KMS-11 (cell line): ENCODE measurements around the gene LAMA2.

Experiments used
- H2AFZ ChIP-seq: fragments of 200-600 bp; sonication (generic); 2 replicates; pipeline ENCODE4 v1.6.1; 2016; ENCODE audit warnings: antibody characterized with exemption, mixed run types, low read depth
- H3K27ac ChIP-seq: fragments of 200-600 bp; sonication (generic); 2 replicates; pipeline ENCODE4 v1.6.1; 2016; ENCODE audit warnings: mild to moderate bottlenecking, mixed run types
- H3K27me3 ChIP-seq: fragments of 200-600 bp; sonication (generic); 2 replicates; pipeline ENCODE4 v1.6.1; 2017; ENCODE audit warnings: mild to moderate bottlenecking, low read depth, mixed run types, moderate library complexity; ENCODE audit not compliant: insufficient read depth
- H3K36me3 ChIP-seq: fragments of 200-600 bp; sonication (generic); 2 replicates; pipeline ENCODE4 v1.6.1; 2017; ENCODE audit warnings: mild to moderate bottlenecking, mixed run types; ENCODE audit not compliant: insufficient read depth
- H3K4me1 ChIP-seq: fragments of 200-600 bp; sonication (generic); 2 replicates; pipeline ENCODE4 v1.6.1; 2016; ENCODE audit warnings: mild to moderate bottlenecking, low read depth, mixed run types; ENCODE audit not compliant: poor library complexity, severe bottlenecking
- H3K4me2 ChIP-seq: fragments of 200-600 bp; sonication (generic); 2 replicates; pipeline ENCODE4 v1.7.0; 2016; ENCODE audit warnings: mild to moderate bottlenecking, mixed run types
- H3K4me3 ChIP-seq: fragments of 200-600 bp; sonication (generic); IDR thresholded peaks from 2 replicates; pipeline ENCODE4 v1.6.1; 2017; ENCODE audit warnings: low read depth, low read length, mixed read lengths; ENCODE audit not compliant: insufficient read depth
- H3K79me2 ChIP-seq: fragments of 200-600 bp; sonication (generic); 2 replicates; pipeline ENCODE4 v1.6.1; 2016; ENCODE audit warnings: low read depth, mixed run types; ENCODE audit not compliant: insufficient read depth
- H3K9ac ChIP-seq: fragments of 200-600 bp; sonication (generic); 2 replicates; pipeline ENCODE4 v1.6.1; 2016; ENCODE audit warnings: mild to moderate bottlenecking, mixed run types
- H4K20me1 ChIP-seq: fragments of 200-600 bp; sonication (generic); 2 replicates; pipeline ENCODE4 v1.6.1; 2016; ENCODE audit warnings: mild to moderate bottlenecking, mixed run types; ENCODE audit not compliant: insufficient read depth
- TF ChIP-seq, protein P1 (sequence below): fragments of 200-600 bp; sonication (generic); conservative IDR thresholded peaks from 2 replicates; pipeline ENCODE4 v1.6.1; 2017; ENCODE audit warnings: low read depth, mild to moderate bottlenecking, antibody characterized with exemption, low read length, moderate library complexity, mixed read lengths

LAMA2 gene

DNA sequence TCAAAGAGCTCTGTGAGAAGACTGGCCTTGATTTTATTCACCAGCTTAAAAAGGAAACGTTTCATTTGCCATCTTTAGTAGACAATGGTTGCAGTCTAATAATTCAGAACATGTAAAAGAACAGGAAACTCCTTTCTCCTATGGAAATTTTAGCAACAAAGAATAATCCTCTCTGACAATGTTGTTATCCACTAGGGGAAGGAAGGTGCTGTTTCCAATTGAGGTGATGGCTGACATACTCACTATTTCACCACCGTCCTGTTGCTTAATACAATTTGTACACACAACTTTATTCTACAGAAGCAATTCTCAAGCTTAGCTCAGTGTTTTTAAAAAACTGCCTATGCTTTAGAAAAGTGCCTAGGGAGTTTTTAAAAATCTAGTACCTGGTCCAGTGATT is 634.4 kb downstream of the LAMA2 start:
- Histone ChIP-seq H3K4me3 (no peak overlapping the region), H3K4me2 (no peak overlapping the region), H3K27ac (no peak overlapping the region), H3K27me3 (no peaks in the 10 kb centered on the region), H3K4me1 (peaks cover 27% of the 10 kb centered on the region), H2AFZ (no peak overlapping the region), H3K9ac (no peak overlapping the region), H3K36me3 (no peaks in the 10 kb centered on the region), H3K79me2 (no peaks in the 10 kb centered on the region), H4K20me1 (no peaks in the 10 kb centered on the region)
- TF ChIP-seq, protein P1, sequence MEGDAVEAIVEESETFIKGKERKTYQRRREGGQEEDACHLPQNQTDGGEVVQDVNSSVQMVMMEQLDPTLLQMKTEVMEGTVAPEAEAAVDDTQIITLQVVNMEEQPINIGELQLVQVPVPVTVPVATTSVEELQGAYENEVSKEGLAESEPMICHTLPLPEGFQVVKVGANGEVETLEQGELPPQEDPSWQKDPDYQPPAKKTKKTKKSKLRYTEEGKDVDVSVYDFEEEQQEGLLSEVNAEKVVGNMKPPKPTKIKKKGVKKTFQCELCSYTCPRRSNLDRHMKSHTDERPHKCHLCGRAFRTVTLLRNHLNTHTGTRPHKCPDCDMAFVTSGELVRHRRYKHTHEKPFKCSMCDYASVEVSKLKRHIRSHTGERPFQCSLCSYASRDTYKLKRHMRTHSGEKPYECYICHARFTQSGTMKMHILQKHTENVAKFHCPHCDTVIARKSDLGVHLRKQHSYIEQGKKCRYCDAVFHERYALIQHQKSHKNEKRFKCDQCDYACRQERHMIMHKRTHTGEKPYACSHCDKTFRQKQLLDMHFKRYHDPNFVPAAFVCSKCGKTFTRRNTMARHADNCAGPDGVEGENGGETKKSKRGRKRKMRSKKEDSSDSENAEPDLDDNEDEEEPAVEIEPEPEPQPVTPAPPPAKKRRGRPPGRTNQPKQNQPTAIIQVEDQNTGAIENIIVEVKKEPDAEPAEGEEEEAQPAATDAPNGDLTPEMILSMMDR, result no peak

DNA sequence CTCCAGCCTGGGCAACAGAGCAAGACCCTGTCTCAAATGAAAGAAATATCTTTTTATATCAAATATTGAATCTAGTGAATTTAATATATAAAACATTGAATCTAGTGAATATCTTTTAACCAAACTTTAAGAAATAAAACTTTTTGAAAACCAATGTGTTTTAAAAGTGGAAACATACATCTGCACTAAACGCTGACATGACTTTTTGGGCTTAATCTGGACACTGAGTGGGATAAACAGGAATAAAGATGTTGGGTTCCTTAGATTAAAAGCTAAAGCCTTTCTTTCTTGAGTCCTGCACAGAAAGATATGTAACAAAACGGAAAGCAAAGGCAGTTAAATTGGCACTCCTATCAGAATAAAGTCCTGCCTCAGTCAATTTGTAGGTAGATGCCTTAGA is 636.8 kb downstream of the LAMA2 start:
- H3K27me3 ChIP-seq, result no peaks in the 10 kb centered on the region
- no peak overlapping the region for H3K27ac ChIP-seq
- no peaks in the 10 kb centered on the region for H3K79me2 ChIP-seq
- TF ChIP-seq, protein P1, result no peak
- no peaks in the 10 kb centered on the region for H4K20me1 ChIP-seq
- H3K4me2 ChIP-seq, result no peak overlapping the region
- no peaks in the 10 kb centered on the region for H3K36me3 ChIP-seq
- H2AFZ ChIP-seq, result no peak overlapping the region
- peaks cover 2% of the 10 kb centered on the region for H3K4me1 ChIP-seq
- H3K4me3 ChIP-seq, result no peak overlapping the region
- H3K9ac ChIP-seq, result no peak overlapping the region

DNA sequence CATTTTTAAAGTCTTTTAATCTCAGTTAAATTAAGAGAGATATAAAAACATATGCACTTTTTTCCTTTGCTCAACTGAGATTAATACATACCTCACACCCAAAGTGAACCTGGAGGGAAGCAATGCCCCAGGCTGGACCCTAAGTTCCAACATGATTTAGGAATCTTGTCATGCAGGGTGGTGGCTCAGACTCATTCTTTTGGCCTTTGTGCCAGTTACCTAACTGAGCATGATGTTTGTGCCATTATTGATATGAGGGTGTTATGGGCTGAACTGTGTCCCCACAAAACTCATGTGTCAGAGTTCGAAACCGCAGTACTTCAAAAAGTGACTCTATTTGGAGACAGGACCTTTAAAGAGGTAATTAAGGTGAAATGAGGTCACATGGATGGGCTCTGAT is 639.0 kb downstream of the LAMA2 start:
- H3K36me3 ChIP-seq, result no peaks in the 10 kb centered on the region
- TF ChIP-seq, protein P1, result no peak
- no peak overlapping the region for H3K27ac ChIP-seq
- H3K4me2 ChIP-seq, result no peak overlapping the region
- no peak overlapping the region for H2AFZ ChIP-seq
- no peak overlapping the region for H3K4me3 ChIP-seq
- H3K79me2 ChIP-seq, result no peaks in the 10 kb centered on the region
- H3K27me3 ChIP-seq, result no peaks in the 10 kb centered on the region
- H3K4me1 ChIP-seq, result no peaks in the 10 kb centered on the region
- no peaks in the 10 kb centered on the region for H4K20me1 ChIP-seq
- no peak overlapping the region for H3K9ac ChIP-seq

- H3K4me2 ChIP-seq, result no peak overlapping the region
- TF ChIP-seq, protein P1, result no peak
Observed at GRCh38 chr6:129523816-129524215, 640.9 kb downstream of the LAMA2 start.

GRCh38 chr6:129525055-129525454 is 642.1 kb downstream of the LAMA2 start:
- Histone ChIP-seq H3K36me3 (no peaks in the 10 kb centered on the region), H3K9ac (no peak overlapping the region), H3K4me1 (no peaks in the 10 kb centered on the region), H3K4me2 (no peak overlapping the region), H2AFZ (no peak overlapping the region), H4K20me1 (no peaks in the 10 kb centered on the region), H3K27me3 (no peaks in the 10 kb centered on the region), H3K27ac (no peak overlapping the region), H3K79me2 (no peaks in the 10 kb centered on the region), H3K4me3 (no peak overlapping the region)
- TF ChIP-seq, protein P1, result no peak

More at GRCh38 chr6:129523816-129524215, 640.9 kb downstream of the LAMA2 start:
- Histone ChIP-seq H3K9ac (no peak overlapping the region), H3K4me3 (no peak overlapping the region), H3K36me3 (no peaks in the 10 kb centered on the region), H3K27me3 (no peaks in the 10 kb centered on the region), H2AFZ (no peak overlapping the region), H3K27ac (no peak overlapping the region), H3K79me2 (no peaks in the 10 kb centered on the region), H3K4me1 (no peaks in the 10 kb centered on the region), H4K20me1 (no peaks in the 10 kb centered on the region)
